H9 (cell line): ENCODE data around the gene POLR2H. TPM values are rescaled to one million over a fixed set of nuclear protein-coding genes. Genes with fewer than 3 reads are reported as not detected.

ENCODE experiments used
- DNase-seq: peaks from one replicate; pipeline ENCODE4 v3.0.0-alpha.2; 2017
- H2AFZ ChIP-seq: one replicate; pipeline ENCODE4 v1.6.1; 2013; ENCODE audit warnings: mild to moderate bottlenecking, low read length, control low read depth, moderate library complexity
- H2AK5ac ChIP-seq: 2 replicates; pipeline ENCODE4 v1.6.1; 2013; ENCODE audit warnings: low read length, control low read depth, mixed read lengths; ENCODE audit not compliant: insufficient read length
- H2BK120ac ChIP-seq: one replicate; pipeline ENCODE4 v1.6.1; 2013; ENCODE audit warnings: low read depth, mild to moderate bottlenecking, low read length, control low read depth, inconsistent platforms; ENCODE audit not compliant: poor library complexity, severe bottlenecking
- H2BK12ac ChIP-seq: 2 replicates; pipeline ENCODE4 v1.6.1; 2013; ENCODE audit warnings: low read length, control low read depth, mixed read lengths, low read depth; ENCODE audit not compliant: insufficient read length
- H2BK15ac ChIP-seq: 2 replicates; pipeline ENCODE4 v1.6.1; 2013; ENCODE audit warnings: low read depth, low read length, control low read depth
- H2BK20ac ChIP-seq: one replicate; pipeline ENCODE4 v1.6.1; 2013; ENCODE audit warnings: low read depth, mild to moderate bottlenecking, low read length, control low read depth, inconsistent platforms; ENCODE audit not compliant: poor library complexity, severe bottlenecking
- H2BK5ac ChIP-seq: 2 replicates; pipeline ENCODE4 v1.6.1; 2013; ENCODE audit warnings: low read length, control low read depth, mixed read lengths; ENCODE audit not compliant: insufficient read length
- H3K14ac ChIP-seq: 2 replicates; pipeline ENCODE4 v1.6.1; 2013; ENCODE audit warnings: low read length, control low read depth; ENCODE audit not compliant: insufficient read depth
- H3K18ac ChIP-seq: 2 replicates; pipeline ENCODE4 v1.6.1; 2013; ENCODE audit warnings: low read depth, mild to moderate bottlenecking, mixed read lengths, low read length, control low read depth; ENCODE audit not compliant: insufficient read length
- H3K23ac ChIP-seq: 2 replicates; pipeline ENCODE4 v1.6.1; 2013; ENCODE audit warnings: low read length, control low read depth, mixed read lengths, low read depth; ENCODE audit not compliant: insufficient read length
- H3K23me2 ChIP-seq: 2 replicates; pipeline ENCODE4 v1.6.1; 2013; ENCODE audit warnings: low read depth, mild to moderate bottlenecking, mixed read lengths, low read length, control low read depth; ENCODE audit not compliant: insufficient read length, poor library complexity, severe bottlenecking
- H3K27ac ChIP-seq: 2 replicates; pipeline ENCODE4 v1.5.1; 2013; ENCODE audit warnings: low read length, control low read depth, mixed read lengths, low read depth; ENCODE audit not compliant: insufficient read length
- H3K27me3 ChIP-seq: 2 replicates; pipeline ENCODE4 v1.6.1; 2013; ENCODE audit warnings: low read length, control low read depth, inconsistent platforms; ENCODE audit not compliant: insufficient read depth
- H3K4ac ChIP-seq: 2 replicates; pipeline ENCODE4 v1.6.1; 2013; ENCODE audit warnings: low read depth, mild to moderate bottlenecking, control low read depth, inconsistent platforms, low read length, moderate library complexity
- H3K4me1 ChIP-seq: 2 replicates; pipeline ENCODE4 v1.6.1; 2013; ENCODE audit warnings: low read length, control low read depth, inconsistent platforms; ENCODE audit not compliant: insufficient read depth
- H3K4me2 ChIP-seq: 2 replicates; pipeline ENCODE4 v1.6.1; 2013; ENCODE audit warnings: low read length, control low read depth, mixed read lengths; ENCODE audit not compliant: insufficient read length, insufficient read depth
- H3K56ac ChIP-seq: 2 replicates; pipeline ENCODE4 v1.6.1; 2013; ENCODE audit warnings: low read depth, mild to moderate bottlenecking, mixed read lengths, low read length, control low read depth; ENCODE audit not compliant: insufficient read length
- H3K79me1 ChIP-seq: 2 replicates; pipeline ENCODE4 v1.6.1; 2013; ENCODE audit warnings: low read depth, mild to moderate bottlenecking, moderate library complexity, low read length, control low read depth, inconsistent platforms; ENCODE audit not compliant: insufficient read depth, poor library complexity, severe bottlenecking
- H3K79me2 ChIP-seq: 2 replicates; pipeline ENCODE4 v1.6.1; 2013; ENCODE audit warnings: low read length, control low read depth, inconsistent platforms; ENCODE audit not compliant: insufficient read depth
- H3K9ac ChIP-seq: 2 replicates; pipeline ENCODE4 v1.6.1; 2013; ENCODE audit warnings: low read length, control low read depth, mixed read lengths; ENCODE audit not compliant: insufficient read length; ENCODE audit errors: extremely low read depth
- H3K9me3 ChIP-seq: one replicate; pipeline ENCODE4 v1.6.1; 2013; ENCODE audit warnings: low read depth, low read length, inconsistent platforms; ENCODE audit not compliant: control insufficient read depth
- H3T11ph ChIP-seq: one replicate; pipeline ENCODE4 v1.6.1; 2013; ENCODE audit warnings: mild to moderate bottlenecking, low read length, control low read depth, inconsistent platforms
- H4K20me1 ChIP-seq: one replicate; pipeline ENCODE4 v1.6.1; 2013; ENCODE audit not compliant: control insufficient read depth, insufficient read length, insufficient read depth
- H4K5ac ChIP-seq: 2 replicates; pipeline ENCODE4 v1.6.1; 2013; ENCODE audit warnings: low read depth, mild to moderate bottlenecking, mixed read lengths, low read length, control low read depth; ENCODE audit not compliant: insufficient read length
- H4K8ac ChIP-seq: replicated peaks from 2 replicates; pipeline ENCODE4 v1.6.1; 2013; ENCODE audit warnings: low read length, control low read depth, mixed read lengths, low read depth; ENCODE audit not compliant: insufficient read length
- H4K91ac ChIP-seq: 2 replicates; pipeline ENCODE4 v1.6.1; 2013; ENCODE audit warnings: low read depth, mild to moderate bottlenecking, moderate library complexity, mixed read lengths, low read length, control low read depth; ENCODE audit not compliant: insufficient read length
- H3K27ac Mint-ChIP-seq, 3 experiments: 2 replicates in 2 of 3; 3 replicates in 1 of 3; pipeline ENCODE4 v1.8.0; 2020 to 2021; ENCODE audit warnings: mixed read lengths in 3 of 3, mild to moderate bottlenecking in 1 of 3, moderate library complexity in 1 of 3
- H3K27me3 Mint-ChIP-seq: 2 replicates; pipeline ENCODE4 v1.8.0; 2021; ENCODE audit warnings: low read depth, mild to moderate bottlenecking, moderate library complexity, mixed read lengths
- H3K36me3 Mint-ChIP-seq, 3 experiments: 2 replicates in 2 of 3; 3 replicates in 1 of 3; pipeline ENCODE4 v1.8.0; 2020 to 2021; ENCODE audit warnings: low read depth in 3 of 3, mixed read lengths in 3 of 3; ENCODE audit not compliant: insufficient read depth in 1 of 3
- H3K4me1 Mint-ChIP-seq, 2 experiments: 2 replicates each; pipeline ENCODE4 v1.8.0; 2020; ENCODE audit warnings: mixed read lengths in 2 of 2
- H3K4me3 Mint-ChIP-seq, 2 experiments: 2 replicates in 1 of 2; 3 replicates in 1 of 2; pipeline ENCODE4 v1.8.0; 2020 to 2021; ENCODE audit warnings: mild to moderate bottlenecking in 2 of 2, mixed read lengths in 2 of 2, moderate library complexity in 1 of 2
- H3K9me3 Mint-ChIP-seq, 2 experiments: 2 replicates in 1 of 2; 3 replicates in 1 of 2; pipeline ENCODE4 v1.8.0; 2020; ENCODE audit warnings: mild to moderate bottlenecking in 2 of 2, mixed read lengths in 2 of 2, moderate library complexity in 1 of 2
- WGBS: extraction: QIAGEN DNeasy Blood & Tissue Kit; methylation state at CpG from one replicate; pipeline ENCODE4 v1.1.7; 2013; ENCODE audit warnings: missing lambda C conversion rate, low lambda C conversion rate, mixed read lengths; ENCODE audit not compliant: insufficient read length; ENCODE audit errors: extremely low coverage; 5-methylcytosine and 5-hydroxymethylcytosine counted together
- total RNA-seq: library from RNA; stranded (reverse); gene quantifications from 2 replicates; pipeline ENCODE4 v1.2.1, GENCODE V29; 2021
- TF ChIP-seq, protein P1 (sequence below): fragments of 200-600 bp; sonication (generic); conservative IDR thresholded peaks from 3 replicates; pipeline ENCODE4 v1.8.0; 2021; ENCODE audit warnings: antibody characterized with exemption, mild to moderate bottlenecking

The POLR2H gene
- total RNA-seq, 1 experiment from 2014 or later: 115 TPM

DNA sequence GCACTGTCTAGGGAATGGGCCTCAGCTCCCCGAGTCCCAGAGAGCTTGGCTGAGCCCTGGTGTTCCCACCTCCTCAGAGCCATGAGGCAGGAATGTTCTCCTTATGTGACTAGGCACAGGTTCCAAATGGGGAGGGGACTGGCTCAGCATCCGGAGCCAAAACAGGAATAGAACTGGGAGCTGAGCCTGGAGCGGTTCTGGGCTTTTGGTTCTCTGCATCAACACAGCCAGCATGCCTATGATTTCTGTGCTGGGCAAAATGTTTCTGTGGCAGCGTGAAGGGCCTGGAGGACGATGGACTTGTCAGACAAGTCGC, 24.2 kb upstream of the POLR2H start, which contains the start of gene FAM131A:
TSS of gene FAM131A (plus strand) at position 202 of the 316 bp plus-strand sequence. CDS start at position 233, 31 bp downstream.
- H3K4me1 Mint-ChIP-seq: peaks cover 34 to 37% of the 10 kb centered on the region in 2 experiments
- no peak for DNase-seq
- Histone ChIP-seq H3K4me2 (peak within 1 kb of the TSS; percentile 81), H3K4ac (no peak within 1 kb of the TSS), H3K56ac (no peak within 1 kb of the TSS), H3K9me3 (no peaks in the 10 kb centered on the region), H3K23me2 (peaks cover 10% of the 10 kb centered on the region), H2BK15ac (no peak within 1 kb of the TSS), H3K27ac (no peak within 1 kb of the TSS), H3K27me3 (no peaks in the 10 kb centered on the region), H3K23ac (no peak within 1 kb of the TSS), H2BK20ac (no peak within 1 kb of the TSS), H3K18ac (no peak within 1 kb of the TSS), H2BK120ac (no peak within 1 kb of the TSS), H3K4me1 (no peaks in the 10 kb centered on the region), H4K5ac (no peak within 1 kb of the TSS), H3K14ac (peak within 1 kb of the TSS; percentile 41; the same call in 1 of the 2 replicates), H2BK5ac (no peak within 1 kb of the TSS), H2BK12ac (no peak within 1 kb of the TSS), H3K79me2 (no peaks in the 10 kb centered on the region), H4K91ac (no peak within 1 kb of the TSS), H4K8ac (no peak within 1 kb of the TSS), H3K79me1 (no peaks in the 10 kb centered on the region), H4K20me1 (peaks cover 4% of the 10 kb centered on the region), H2AK5ac (no peak within 1 kb of the TSS), H2AFZ (no peak within 1 kb of the TSS), H3K9ac (peak within 1 kb of the TSS; percentile 31), H3T11ph (no peak within 1 kb of the TSS)
- no peaks in the 10 kb centered on the region; the same call in 1 of the 2 replicates for H3K27me3 Mint-ChIP-seq
- no CpG with 5 or more reads among the region's 6 CpGs for WGBS
- peaks cover 25 to 46% (median 29%) of the 10 kb centered on the region in 3 experiments for H3K36me3 Mint-ChIP-seq
- TF ChIP-seq, protein P1, sequence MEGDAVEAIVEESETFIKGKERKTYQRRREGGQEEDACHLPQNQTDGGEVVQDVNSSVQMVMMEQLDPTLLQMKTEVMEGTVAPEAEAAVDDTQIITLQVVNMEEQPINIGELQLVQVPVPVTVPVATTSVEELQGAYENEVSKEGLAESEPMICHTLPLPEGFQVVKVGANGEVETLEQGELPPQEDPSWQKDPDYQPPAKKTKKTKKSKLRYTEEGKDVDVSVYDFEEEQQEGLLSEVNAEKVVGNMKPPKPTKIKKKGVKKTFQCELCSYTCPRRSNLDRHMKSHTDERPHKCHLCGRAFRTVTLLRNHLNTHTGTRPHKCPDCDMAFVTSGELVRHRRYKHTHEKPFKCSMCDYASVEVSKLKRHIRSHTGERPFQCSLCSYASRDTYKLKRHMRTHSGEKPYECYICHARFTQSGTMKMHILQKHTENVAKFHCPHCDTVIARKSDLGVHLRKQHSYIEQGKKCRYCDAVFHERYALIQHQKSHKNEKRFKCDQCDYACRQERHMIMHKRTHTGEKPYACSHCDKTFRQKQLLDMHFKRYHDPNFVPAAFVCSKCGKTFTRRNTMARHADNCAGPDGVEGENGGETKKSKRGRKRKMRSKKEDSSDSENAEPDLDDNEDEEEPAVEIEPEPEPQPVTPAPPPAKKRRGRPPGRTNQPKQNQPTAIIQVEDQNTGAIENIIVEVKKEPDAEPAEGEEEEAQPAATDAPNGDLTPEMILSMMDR: no peak
- peak within 1 kb of the TSS; percentile 86 to 93 for H3K4me3 Mint-ChIP-seq
- H3K27ac Mint-ChIP-seq: peak within 1 kb of the TSS; percentile 90 to 98 (median 96)
- no peaks in the 10 kb centered on the region; a peak in 1 of 5 replicates for H3K9me3 Mint-ChIP-seq
